HepG2 (cell line): Measurements from ENCODE around the gene RCCD1. TPM values are rescaled to one million over a fixed set of nuclear protein-coding genes. Genes with fewer than 3 reads are reported as not detected.
A peak's percentile ranks its signal among the peaks of the same experiment; 100 is the strongest.

ENCODE experiments used
- ATF1 ChIP-seq: IDR thresholded peaks from 2 replicates; pipeline ENCODE4 v1.6.1; 2016; ENCODE audit warnings: mild to moderate bottlenecking, control low read depth
- BHLHE40 ChIP-seq: IDR thresholded peaks from 2 replicates; pipeline ENCODE4 v1.6.1; 2011; ENCODE audit warnings: low read length, improper control_type of control experiment
- BRCA1 ChIP-seq: sonication (generic); formaldehyde crosslinking; IDR thresholded peaks from 2 replicates; pipeline ENCODE4 v1.4.0; 2020; ENCODE audit warnings: missing genetic modification reagents
- CHD4 ChIP-seq: fragments of 200-600 bp; sonication (generic); IDR thresholded peaks from 2 replicates; pipeline ENCODE4 v1.7.0; 2017; ENCODE audit warnings: mild to moderate bottlenecking, low read length, borderline replicate concordance
- DPF2 ChIP-seq: sonication (generic); formaldehyde crosslinking; IDR thresholded peaks from 2 replicates; pipeline ENCODE4 v1.4.0; 2020; ENCODE audit warnings: mild to moderate bottlenecking, low read depth, missing genetic modification reagents, borderline replicate concordance
- HHEX ChIP-seq: IDR thresholded peaks from 2 replicates; pipeline ENCODE4 v1.6.1; 2016; ENCODE audit warnings: control low read depth
- JUND ChIP-seq: sonication (generic); formaldehyde crosslinking; IDR thresholded peaks from 2 replicates; pipeline ENCODE4 v1.8.0; 2022; ENCODE audit warnings: mild to moderate bottlenecking, missing genetic modification reagents
- RAD51 ChIP-seq: fragments of 450-650 bp; IDR thresholded peaks from 2 replicates; pipeline ENCODE4 v1.6.1; 2016; ENCODE audit warnings: borderline replicate concordance
- SP4 ChIP-seq: sonication (generic); formaldehyde crosslinking; IDR thresholded peaks from 2 replicates; pipeline ENCODE4 v1.8.1; 2023; ENCODE audit warnings: mild to moderate bottlenecking, missing genetic modification reagents
- XRCC5 ChIP-seq: fragments of 200-400 bp; formaldehyde crosslinking; optimal IDR thresholded peaks from 2 replicates; pipeline ENCODE3; 2017; ENCODE audit warnings: mild to moderate bottlenecking, low read length
- ZFP36L1 ChIP-seq: sonication (generic); formaldehyde crosslinking; IDR thresholded peaks from 2 replicates; pipeline ENCODE4 v1.8.0; 2022; ENCODE audit warnings: mild to moderate bottlenecking, missing genetic modification reagents, moderate library complexity
- ZNF562 ChIP-seq: sonication (generic); formaldehyde crosslinking; IDR thresholded peaks from 2 replicates; pipeline ENCODE4 v1.8.0; 2022; ENCODE audit warnings: missing genetic modification reagents, borderline replicate concordance
- ZNF768 ChIP-seq: sonication (generic); formaldehyde crosslinking; IDR thresholded peaks from 2 replicates; pipeline ENCODE4 v1.4.0; 2020; ENCODE audit warnings: missing genetic modification reagents
- polyA plus RNA-seq, 8 experiments: library from polyadenylated mRNA; depleted of rRNA in 3 of 8; stranded (reverse) in 7 of 8; unstranded in 1 of 8; fragments of >200 nt; fragmentation: Illumina TruSeq in 4 of 8; extraction: Trizol in 4 of 8; gene quantifications; 2 replicates each; pipeline versions ENCODE4 v1.2.1 to v1.2.3, GENCODE V29; 2011 to 2016; ENCODE audit warnings: low read depth in 4 of 8, missing spikeins in 1 of 8, mixed read lengths in 1 of 8; ENCODE audit not compliant: insufficient read depth in 1 of 8
- total RNA-seq, 5 experiments: library from RNA; depleted of rRNA; stranded (reverse); fragments of >200 nt; fragmentation: Illumina TruSeq; extraction: Trizol; gene quantifications; 2 replicates each; pipeline ENCODE4 v1.2.3, GENCODE V29; 2016; ENCODE audit warnings: low read depth in 1 of 5
- TF ChIP-seq, protein P1 (sequence below): sonication (generic); formaldehyde crosslinking; IDR thresholded peaks from 2 replicates; pipeline ENCODE4 v1.4.0; 2020; ENCODE audit warnings: missing genetic modification reagents, borderline replicate concordance
- TF ChIP-seq, protein P2 (sequence below): fragments of 450-650 bp; IDR thresholded peaks from 2 replicates; pipeline ENCODE4 v1.6.1; 2017
- TF ChIP-seq, protein P3 (sequence below): IDR thresholded peaks from 2 replicates; pipeline ENCODE4 v1.6.1; 2012; ENCODE audit warnings: low read depth, low read length, improper control_type of control experiment
- TF ChIP-seq, protein P4 (sequence below): sonication (generic); formaldehyde crosslinking; IDR thresholded peaks from 2 replicates; pipeline ENCODE4 v1.5.0; 2020; ENCODE audit warnings: missing genetic modification reagents
- TF ChIP-seq, protein P5 (sequence below): IDR thresholded peaks from 2 replicates; pipeline ENCODE4 v1.6.1; 2016
- TF ChIP-seq, protein P6 (sequence below): IDR thresholded peaks from 2 replicates; pipeline ENCODE4 v1.6.1; 2016; ENCODE audit warnings: missing biosample characterization, missing genetic modification reagents, low read depth

The RCCD1 gene
- total and polyA plus RNA-seq, 2 of the 13 experiments (the other 11 are each of a cell fraction or from before 2014, with no cell fraction given) = 14.1 to 15.1 TPM

DNA sequence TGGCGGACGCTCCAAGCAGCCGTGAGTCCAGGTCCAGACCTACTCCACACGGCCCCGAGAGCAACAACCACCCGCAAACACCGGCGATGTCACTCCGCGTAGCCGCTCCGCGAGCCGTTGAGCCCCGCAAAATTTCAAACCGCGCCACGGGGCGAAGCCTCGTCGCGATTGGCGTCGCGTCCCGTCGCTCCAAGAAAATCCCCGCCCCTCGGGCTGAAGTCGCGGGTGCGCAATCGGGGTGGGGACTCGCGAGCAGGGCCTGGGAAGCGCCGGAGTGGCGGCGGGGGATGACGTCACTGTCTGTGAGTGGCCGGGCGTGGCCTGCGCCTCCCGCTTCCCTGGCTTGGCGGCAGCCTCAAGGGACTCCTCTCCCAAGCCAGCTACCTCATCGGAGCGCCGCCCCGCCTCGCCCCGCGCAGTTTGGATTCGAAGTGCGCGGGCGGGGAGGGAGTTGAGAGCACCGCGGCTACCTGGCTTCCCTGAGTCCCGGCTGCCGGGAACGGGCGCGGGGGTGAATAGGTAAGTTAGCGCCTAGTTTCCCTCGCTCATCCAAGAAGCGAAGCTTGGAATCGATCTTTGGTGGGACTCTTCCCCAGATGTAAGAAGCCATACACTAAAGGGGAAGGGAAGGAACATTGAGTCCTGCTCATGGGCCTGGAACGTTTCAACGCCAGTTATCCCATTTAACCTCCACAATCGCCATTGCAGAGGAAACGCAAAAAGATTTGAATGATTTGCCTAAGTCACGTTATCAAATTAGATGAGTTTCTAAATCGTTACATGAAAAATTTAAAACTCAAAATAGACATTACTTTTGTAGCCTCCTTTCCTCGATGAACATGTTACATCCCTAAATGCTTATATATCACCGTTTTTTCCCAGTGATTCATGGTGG is 40.0 kb downstream of the RCCD1 start, which contains the start of gene PRC1 (continued):
- TF ChIP-seq, protein P1, sequence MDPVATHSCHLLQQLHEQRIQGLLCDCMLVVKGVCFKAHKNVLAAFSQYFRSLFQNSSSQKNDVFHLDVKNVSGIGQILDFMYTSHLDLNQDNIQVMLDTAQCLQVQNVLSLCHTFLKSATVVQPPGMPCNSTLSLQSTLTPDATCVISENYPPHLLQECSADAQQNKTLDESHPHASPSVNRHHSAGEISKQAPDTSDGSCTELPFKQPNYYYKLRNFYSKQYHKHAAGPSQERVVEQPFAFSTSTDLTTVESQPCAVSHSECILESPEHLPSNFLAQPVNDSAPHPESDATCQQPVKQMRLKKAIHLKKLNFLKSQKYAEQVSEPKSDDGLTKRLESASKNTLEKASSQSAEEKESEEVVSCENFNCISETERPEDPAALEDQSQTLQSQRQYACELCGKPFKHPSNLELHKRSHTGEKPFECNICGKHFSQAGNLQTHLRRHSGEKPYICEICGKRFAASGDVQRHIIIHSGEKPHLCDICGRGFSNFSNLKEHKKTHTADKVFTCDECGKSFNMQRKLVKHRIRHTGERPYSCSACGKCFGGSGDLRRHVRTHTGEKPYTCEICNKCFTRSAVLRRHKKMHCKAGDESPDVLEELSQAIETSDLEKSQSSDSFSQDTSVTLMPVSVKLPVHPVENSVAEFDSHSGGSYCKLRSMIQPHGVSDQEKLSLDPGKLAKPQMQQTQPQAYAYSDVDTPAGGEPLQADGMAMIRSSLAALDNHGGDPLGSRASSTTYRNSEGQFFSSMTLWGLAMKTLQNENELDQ (CRISPR knock-in tag) = no peak
- TF ChIP-seq ZFP36L1 (CRISPR knock-in tag) (peak; percentile 87; the same call in 1 of the 2 replicates), BRCA1 (CRISPR knock-in tag) (no peak), HHEX (CRISPR knock-in tag) (no peak), ZNF768 (no peak), ZNF562 (no peak), CHD4 (no peak), ATF1 (CRISPR knock-in tag) (peak; percentile 95), RAD51 (no peak), SP4 (CRISPR knock-in tag) (peak; percentile 89), BHLHE40 (0 out of 2 replicates have a peak, but pooled peaks have one; percentile 31), XRCC5 (peak; percentile 79), JUND (CRISPR knock-in tag) (peak; percentile 86), DPF2 (CRISPR knock-in tag) (no peak)
- TF ChIP-seq, protein P2, sequence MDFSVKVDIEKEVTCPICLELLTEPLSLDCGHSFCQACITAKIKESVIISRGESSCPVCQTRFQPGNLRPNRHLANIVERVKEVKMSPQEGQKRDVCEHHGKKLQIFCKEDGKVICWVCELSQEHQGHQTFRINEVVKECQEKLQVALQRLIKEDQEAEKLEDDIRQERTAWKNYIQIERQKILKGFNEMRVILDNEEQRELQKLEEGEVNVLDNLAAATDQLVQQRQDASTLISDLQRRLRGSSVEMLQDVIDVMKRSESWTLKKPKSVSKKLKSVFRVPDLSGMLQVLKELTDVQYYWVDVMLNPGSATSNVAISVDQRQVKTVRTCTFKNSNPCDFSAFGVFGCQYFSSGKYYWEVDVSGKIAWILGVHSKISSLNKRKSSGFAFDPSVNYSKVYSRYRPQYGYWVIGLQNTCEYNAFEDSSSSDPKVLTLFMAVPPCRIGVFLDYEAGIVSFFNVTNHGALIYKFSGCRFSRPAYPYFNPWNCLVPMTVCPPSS = no peak
- TF ChIP-seq, protein P3, sequence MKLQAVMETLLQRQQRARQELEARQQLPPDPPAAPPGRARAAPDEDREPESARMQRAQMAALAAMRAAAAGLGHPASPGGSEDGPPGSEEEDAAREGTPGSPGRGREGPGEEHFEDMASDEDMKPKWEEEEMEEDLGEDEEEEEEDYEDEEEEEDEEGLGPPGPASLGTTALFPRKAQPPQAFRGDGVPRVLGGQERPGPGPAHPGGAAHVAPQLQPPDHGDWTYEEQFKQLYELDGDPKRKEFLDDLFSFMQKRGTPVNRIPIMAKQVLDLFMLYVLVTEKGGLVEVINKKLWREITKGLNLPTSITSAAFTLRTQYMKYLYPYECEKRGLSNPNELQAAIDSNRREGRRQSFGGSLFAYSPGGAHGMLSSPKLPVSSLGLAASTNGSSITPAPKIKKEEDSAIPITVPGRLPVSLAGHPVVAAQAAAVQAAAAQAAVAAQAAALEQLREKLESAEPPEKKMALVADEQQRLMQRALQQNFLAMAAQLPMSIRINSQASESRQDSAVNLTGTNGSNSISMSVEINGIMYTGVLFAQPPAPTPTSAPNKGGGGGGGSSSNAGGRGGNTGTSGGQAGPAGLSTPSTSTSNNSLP = no peak
- TF ChIP-seq, protein P4, sequence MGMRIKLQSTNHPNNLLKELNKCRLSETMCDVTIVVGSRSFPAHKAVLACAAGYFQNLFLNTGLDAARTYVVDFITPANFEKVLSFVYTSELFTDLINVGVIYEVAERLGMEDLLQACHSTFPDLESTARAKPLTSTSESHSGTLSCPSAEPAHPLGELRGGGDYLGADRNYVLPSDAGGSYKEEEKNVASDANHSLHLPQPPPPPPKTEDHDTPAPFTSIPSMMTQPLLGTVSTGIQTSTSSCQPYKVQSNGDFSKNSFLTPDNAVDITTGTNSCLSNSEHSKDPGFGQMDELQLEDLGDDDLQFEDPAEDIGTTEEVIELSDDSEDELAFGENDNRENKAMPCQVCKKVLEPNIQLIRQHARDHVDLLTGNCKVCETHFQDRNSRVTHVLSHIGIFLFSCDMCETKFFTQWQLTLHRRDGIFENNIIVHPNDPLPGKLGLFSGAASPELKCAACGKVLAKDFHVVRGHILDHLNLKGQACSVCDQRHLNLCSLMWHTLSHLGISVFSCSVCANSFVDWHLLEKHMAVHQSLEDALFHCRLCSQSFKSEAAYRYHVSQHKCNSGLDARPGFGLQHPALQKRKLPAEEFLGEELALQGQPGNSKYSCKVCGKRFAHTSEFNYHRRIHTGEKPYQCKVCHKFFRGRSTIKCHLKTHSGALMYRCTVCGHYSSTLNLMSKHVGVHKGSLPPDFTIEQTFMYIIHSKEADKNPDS = no peak
- TF ChIP-seq, protein P5, sequence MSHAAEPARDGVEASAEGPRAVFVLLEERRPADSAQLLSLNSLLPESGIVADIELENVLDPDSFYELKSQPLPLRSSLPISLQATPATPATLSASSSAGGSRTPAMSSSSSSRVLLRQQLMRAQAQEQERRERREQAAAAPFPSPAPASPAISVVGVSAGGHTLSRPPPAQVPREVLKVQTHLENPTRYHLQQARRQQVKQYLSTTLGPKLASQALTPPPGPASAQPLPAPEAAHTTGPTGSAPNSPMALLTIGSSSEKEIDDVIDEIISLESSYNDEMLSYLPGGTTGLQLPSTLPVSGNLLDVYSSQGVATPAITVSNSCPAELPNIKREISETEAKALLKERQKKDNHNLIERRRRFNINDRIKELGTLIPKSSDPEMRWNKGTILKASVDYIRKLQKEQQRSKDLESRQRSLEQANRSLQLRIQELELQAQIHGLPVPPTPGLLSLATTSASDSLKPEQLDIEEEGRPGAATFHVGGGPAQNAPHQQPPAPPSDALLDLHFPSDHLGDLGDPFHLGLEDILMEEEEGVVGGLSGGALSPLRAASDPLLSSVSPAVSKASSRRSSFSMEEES = no peak
- TF ChIP-seq, protein P6, sequence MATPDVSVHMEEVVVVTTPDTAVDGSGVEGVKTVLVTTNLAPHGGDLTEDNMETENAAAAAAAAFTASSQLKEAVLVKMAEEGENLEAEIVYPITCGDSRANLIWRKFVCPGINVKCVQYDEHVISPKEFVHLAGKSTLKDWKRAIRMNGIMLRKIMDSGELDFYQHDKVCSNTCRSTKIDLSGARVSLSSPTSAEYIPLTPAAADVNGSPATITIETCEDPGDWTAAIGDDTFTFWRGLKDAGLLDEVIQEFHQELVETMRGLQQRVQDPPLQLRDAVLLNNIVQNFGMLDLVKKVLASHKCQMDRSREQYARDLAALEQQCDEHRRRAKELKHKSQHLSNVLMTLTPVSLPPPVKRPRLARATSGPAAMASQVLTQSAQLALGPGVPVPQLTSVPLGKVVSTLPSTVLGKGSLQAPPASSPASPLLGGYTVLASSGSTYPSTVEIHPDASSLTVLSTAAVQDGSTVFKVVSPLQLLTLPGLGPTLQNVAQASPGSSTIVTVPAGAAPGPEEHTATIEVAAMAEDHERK (CRISPR knock-in tag) = 0 out of 2 replicates have a peak, but pooled peaks have one; percentile 58
